ENCODE results near the gene CYFIP1.
A peak's percentile ranks its signal among the peaks of the same experiment; 100 is the strongest.

The CYFIP1 gene

GRCh38 chr15:22948056-22948455 lies 32.1 kb downstream of the CYFIP1 start:
- no peak for DNase-seq

DNA sequence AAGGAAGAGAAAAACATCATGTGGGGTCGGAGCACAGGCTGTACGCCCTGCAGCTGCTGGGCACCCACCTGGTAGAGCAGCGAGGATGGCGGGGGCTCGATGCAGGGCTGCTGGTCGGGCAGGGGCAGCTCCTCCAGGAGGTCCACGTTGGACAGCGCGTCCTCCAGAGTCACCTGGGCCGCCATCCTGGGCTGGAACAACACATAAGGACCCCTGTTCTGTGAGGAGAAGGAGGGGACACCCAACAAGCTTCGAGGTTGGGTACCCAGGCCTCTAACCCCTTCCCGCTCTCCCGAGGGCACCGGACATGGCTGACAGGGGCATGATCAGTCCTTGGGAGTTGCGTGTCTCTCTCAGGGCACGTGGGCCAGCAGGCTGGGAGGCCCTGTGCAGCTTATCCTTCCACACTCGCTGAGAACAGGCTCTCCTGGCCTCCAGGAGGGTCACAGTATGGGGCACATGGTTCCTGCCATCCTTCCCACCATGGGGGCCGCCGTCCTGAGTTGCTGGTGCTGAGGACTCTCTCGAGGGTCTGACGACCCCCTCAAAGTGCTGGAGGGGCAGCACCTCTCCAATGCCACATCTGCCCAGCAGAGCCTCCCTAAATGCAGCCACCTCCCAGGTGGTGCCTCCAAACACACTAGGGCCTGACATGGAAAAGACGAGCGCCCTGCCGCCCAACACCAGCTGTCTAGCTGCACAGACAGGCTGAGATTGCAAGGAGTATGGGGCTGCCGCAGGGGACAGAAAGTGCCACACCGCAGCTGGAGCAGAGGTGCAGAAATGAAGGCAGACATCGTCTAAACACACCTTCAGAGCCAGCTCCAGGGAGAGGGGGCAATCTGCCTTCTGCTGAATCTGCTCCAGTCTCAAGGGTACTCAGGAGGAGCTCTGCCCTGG lies 32.8 kb downstream of the CYFIP1 start:
- DNase-seq, result no peak

GRCh38 chr15:22945071-22945470 lies 35.1 kb downstream of the CYFIP1 start:
- DNase-seq, result no peak

DNA sequence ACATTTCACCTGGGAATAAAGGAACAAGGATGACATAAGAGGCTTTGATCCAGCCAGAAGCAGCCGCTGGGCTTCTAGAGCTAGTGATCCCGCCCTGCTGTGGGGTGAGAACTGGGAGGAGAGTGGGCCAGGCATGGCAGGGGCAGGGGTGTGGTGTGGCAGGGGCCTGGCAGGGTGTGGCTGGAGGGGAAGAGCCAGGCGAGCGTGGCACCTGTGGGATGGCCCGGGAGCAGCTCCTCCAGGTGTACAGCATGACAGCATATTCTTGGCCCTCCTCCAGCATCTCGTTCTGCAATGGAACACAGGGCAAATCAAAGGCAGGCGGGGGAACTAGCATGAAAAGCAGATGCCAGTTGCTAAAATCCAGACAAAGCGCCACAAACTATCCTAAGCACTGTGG lies 35.5 kb downstream of the CYFIP1 start:
- peak; percentile 50 for DNase-seq

DNA sequence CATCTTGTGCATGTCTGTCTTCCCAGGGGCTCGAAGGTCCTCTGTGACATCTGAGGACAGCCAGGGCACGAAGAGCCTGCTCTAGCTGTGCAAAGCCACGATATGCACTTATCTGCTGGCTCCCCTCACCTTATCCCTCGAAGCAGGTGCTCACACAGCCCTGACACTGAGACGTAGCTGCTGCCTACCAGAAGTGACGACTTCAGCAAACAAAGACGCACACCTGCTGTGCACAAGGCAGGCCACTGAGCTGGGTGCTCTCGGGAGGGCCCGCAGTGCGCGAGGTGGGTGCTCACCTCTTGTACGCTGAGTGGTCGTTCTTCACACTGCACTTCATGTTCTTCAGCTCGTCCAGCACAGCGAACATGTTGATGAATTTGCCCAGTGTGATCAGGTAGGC lies 37.3 kb downstream of the CYFIP1 start:
- peak; percentile 20 for DNase-seq

DNA sequence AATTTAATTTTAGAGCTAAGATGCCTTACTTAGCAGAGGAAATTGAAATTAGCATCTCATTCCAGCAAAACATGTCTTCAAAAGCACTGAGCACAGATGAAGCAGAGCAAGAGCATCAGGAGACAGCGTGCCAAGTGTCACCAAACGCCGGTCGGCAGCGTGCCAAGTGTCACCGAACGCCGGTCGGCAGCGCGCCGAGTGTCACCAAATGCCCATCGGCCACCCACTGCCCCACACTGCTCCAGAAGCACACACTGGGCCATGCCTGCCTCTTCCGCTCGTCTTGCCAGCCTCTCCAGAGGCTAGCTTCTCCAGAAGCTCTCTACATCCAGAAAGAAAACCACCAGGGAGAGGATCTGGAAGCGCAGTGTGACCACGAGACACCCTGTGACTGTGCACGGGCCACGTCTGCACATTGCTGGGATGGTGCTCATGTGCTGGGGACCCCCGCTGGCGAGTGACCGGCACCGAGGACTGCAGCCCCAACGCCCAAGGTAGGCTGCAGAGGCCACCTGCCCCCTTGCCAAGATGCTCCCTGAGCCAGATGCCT lies 37.8 kb downstream of the CYFIP1 start:
- DNase-seq, result no peak

DNA sequence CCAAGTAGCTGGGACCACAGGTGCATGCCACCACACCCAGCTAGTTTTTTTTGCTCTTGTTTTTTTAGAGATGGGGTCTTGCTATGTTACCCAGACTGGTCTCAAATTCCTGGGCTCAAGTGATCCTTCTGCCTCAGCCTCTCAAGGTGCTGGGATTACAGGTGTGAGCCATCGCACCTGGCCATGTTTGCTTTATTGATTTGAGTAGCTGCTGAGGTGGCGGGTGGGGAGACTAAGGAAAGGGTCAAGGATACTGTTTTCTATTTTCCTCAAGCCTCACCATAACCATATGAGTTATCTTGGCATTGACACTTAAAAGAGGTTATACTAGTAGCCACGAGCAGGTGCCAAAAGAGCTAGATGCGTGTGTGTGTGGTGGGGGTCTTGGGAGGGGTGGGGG lies 39.0 kb downstream of the CYFIP1 start:
- DNase-seq, result no peak

DNA sequence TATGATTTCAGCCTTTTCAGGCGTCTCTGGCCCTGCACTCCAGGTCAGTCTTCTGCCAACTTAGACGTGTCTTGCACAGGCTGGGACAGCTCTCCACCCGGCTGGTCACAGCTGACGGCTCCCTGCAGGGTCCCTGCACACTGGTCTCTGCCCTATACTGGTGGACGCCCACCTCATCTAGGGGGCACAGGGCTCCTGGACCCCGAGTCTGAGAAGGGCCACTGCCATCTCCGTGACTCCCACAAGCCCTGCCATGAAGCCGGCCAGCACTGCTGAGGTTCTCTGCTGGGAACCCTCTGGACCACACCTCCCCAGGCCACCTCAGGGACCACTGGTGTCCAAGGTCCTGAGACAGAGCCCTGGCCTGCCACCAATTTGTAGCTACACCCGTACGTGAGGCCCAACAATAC lies 40.5 kb downstream of the CYFIP1 start:
- DNase-seq, result no peak

- no peak for DNase-seq
Observed at GRCh38 chr15:22939051-22939450, 41.1 kb downstream of the CYFIP1 start.

DNA sequence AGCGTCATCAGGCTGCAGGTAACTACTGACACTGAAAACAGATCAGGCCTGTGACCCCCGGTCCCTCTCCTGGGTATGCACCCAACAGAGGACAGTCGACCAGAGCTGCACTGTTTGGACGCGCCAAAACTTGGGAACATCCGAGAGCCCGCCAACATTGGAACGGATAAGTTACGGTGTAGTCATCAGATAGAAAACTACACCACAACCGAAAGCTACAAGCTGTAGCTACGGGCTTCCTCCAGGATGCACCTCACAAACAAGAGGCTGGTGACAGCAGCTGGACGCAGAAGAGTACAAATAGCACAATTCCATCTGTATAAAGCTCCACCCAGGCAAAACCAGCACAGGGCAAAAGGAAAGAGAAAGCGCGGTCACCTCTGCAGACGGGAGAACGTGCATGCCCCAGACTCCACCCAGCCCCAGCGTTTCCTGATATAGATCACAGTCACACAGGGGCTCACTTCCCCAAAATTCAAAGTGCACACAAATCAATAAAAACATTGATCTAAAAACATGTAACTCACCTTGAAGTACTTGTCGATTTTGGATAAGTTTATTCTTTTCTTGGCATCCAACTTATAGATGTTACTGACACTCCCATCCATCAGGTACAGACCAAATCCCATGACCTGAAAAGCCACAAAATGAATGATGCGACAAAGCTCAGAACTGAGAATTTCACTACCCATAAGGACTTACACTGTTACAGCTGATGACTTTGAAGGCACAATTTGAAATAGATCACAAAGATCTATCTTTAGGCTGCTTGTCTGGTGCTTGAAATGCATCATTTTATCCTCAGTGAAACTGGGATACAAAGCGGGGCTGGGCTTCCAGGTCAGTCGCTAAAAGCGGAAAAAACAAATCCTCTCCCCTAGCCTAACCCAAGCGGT lies 43.3 kb downstream of the CYFIP1 start:
- no peak for DNase-seq

DNA sequence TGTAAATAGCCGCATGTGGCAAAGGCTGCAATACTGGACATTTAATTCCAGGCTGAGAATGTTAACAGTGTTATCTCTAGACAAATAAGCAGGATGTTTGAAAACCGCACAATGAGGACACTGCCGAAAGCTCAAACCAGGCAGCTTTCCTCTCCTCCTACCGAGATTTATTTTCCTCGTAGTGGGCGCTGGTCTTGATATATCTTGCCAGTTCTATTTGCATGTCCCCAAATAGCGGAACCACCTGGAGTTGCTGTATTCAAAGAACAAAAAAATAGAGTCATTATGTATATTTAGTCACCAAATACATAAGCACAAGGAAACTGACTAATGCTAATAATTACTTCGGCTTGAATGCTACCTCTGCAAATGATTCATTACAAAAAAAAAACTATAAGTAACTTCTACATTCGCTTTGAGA lies 46.5 kb downstream of the CYFIP1 start:
- DNase-seq, result peak; percentile 71

DNA sequence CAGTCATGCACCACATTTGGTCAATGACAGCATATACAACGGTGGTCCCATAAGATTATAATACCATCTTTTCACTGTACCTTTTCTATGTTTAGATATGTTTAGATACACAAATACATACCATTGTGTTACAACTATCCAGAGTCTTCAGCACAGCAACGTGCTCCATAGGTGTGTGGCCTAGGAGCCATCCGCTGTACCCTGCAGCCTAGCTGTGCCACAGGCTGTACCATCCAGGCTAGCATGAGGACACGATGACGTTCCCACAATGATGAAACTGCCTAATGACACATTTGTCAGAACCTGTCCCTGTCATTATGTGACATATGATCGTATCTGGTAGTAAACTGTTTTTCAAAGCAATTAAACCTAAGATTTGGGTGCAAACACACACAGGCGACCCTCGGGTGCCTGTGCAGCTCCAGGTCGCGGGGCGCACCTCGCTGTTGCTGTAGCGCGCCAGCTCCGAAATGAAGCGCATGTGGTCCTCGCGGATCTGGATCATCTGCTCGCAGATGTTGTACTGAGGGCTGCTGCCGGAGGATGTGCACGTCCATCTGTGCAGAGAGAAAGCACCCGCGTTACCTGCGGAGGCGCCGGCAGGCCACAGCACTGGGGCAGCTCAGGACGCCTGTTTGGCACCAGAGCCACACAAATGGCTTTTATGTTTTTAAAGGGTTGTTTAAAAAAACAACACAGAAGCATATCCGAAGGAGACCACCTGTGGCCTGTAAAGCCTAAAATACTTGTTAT lies 48.2 kb downstream of the CYFIP1 start:
- DNase-seq, result no peak

DNA sequence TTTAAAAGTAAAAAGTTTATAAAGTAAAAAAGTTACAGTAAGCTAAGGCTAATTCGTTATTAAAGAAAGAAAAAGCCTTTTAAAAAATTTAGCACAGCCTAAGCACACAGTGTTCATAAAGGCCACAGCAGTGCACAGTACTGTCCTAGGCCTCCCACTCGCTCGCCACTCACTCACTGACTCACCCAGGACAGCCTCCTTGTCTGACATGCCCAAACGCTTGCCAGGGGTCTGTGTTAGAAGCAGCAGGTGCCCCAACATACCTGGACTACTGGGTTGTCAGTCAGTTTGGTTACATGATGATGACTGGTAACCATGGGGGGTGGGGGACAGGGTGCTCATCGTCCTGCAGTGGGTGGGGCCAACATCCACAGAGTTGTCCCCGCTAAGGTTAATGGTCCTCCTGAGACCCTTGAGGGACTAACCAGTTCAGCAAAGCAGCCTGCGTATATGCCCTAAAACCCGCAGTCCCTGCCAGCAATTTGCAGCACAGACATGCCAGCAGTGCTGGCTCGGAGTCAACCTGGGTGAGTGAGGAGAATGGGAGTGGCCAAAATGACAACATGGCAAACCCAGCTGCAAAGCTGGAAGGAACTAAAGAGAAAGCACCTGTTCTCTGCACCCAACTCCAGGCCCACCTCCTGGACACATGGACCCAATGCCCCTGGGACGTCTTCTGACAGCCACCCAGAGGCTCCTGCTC lies 49.2 kb downstream of the CYFIP1 start:
- peak; percentile 48 for DNase-seq

DNA sequence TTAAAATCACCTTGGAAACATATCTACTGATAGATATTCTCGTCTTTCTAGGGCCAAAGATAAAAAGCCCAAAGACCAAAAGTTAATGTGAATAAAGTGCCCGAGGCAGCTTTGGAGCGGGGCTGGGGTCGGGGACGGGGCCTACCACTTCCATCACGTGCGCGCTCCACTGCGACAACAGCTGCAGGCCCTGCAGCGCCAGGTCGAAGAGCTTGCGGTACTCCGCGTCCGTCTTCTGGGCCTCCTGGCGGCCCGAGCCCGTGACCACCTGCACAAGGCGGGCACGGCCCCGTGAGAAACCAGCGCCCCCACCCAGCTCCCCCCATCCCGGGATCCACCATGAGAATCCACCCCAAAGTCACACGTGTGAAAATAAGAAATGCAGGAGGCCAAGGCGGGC lies 52.4 kb downstream of the CYFIP1 start:
- no peak for DNase-seq

DNA sequence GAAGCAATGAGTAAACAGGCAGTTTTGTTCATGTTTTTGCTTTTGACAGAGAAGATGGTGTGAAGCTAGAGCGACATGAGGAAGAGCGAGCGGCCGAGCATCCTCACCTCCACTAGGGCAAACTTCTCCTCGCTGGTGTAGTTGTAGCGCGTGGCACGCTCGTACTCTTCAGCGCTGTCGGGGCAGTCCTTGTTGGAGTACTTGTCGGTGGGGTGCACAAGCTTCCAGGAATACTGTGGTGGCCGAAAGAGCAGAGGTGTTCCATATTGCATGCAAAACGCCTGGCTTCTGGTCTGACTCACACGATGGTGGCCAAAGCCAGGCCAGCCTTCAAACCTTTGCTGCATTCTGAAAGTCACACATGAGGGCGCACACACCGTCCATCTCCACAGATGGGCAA lies 54.3 kb downstream of the CYFIP1 start:
- DNase-seq, result no peak

DNA sequence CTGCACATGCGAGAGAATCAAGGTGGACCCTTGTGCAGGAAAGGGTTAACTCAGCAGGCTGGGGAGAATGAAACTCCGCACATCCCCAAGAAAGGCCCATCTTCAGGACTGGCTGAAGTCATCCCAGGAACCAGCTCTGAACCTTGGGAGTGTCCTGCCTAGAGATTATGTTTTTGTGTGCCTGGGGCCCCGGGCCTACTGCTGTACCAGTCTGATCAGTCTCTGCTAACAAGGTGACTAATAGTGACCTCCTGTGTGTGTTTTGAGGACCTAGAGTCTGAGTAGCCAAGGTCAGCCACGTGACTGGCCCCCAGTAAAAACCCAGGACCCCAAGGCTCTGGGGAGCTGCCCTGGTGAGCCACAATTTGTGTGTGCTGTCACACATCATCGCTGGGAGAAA lies 58.2 kb downstream of the CYFIP1 start:
- DNase-seq, result no peak

DNA sequence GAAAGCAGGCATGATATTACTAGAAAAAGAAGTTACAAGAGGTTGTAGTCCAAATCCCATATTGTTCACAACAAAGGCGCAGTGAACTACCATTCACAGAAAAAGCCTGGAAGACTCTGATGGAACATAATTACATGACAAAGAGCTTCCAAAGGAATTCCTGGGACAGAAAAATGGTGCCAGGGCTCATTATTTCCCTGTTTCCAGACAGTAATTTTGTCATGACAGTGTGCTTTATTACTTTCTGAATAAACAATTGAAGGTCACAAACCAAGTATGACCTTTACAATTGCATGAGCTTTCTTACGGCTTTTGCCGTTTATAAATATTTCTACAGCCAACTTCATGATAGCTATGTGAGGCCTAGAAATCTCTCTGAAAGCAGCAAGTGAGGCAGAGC lies 61.0 kb downstream of the CYFIP1 start:
- no peak for DNase-seq

DNA sequence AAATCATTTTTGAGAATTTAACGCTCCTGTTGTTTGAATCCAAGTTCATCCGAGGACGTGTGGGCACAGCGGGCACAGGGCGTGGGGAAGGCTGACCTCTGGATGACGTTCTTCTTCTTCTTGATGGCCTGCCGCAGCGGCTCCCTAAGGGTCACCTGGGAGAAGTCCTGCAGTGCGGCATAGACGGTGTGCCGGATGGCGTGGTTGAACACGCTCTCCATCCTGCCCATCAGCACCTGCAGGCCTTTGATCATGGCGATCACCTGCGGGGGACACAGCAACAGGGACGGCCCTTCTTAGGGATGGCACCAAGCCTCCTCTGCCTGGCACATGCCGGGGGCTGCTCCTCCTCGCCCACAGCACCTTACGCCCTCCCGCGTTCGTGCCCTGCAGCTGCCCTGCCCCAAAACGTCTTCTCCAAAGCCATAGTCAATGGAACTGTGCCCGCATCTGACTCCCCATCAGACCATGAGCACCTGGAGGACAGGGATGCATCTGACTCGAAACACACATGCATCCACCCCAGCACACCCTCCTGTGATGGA lies 61.5 kb downstream of the CYFIP1 start:
- no peak for DNase-seq

GRCh38 chr15:22918056-22918455 lies 62.1 kb downstream of the CYFIP1 start:
- DNase-seq, result no peak

DNA sequence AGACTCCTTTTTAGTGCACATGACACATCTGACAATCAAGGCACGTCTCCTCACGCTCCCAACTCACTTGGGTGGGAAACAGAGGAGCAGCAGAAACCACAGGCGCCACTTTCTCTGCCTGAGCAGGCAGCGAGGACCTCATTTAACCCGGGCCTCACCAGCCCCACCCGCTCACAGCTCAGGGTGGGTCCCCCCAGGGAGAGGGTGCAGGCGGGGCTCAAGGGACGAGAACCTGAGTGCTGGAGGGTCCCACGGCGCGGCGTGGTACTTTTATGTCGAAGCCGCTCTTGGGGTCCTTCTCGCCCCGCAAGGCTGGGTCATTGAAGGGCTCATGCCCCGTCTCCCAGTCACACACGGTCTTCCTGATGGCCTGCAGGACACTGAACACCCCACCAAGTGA lies 62.6 kb downstream of the CYFIP1 start:
- no peak for DNase-seq

DNA sequence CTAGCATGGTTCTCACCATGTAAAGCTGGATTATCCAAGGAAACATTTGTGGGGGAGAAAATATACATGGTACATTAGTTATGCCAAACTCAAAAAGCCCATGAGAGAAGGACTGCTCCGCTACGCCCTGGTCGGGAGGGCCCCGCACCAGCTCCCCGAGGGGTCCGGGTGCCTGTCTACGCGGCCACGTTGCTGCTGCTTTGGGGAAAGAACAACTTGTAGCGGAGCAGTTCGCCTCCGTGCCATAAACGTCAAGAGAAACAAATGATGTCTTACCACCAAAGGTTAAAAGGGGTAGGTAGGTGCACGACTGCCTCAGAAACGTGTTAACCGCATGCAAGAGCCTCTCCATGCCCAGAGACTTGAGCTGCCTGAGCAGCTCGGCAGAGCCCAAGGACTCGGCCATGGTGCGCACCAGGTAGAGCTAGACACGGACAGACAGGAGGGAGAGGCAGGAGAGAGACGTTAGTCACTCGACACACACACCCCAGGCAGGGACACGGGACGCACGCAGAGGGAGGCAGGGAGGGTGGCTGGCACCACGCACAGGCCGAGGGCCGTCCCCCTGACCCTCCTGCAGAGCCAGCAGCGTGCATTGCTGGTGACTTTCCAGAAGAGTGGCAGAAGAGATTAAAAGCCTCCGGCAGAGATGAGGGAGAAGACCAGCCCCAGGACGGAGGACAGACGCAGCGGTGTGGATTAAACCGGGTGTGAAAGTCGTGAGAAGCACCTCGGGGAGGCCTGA lies 63.4 kb downstream of the CYFIP1 start:
- DNase-seq, result no peak
